HG03460 (cell line): ENCODE measurements around the gene LIN9.
"Not testable (repeated sequence)": the region's sequence is repeated elsewhere in the genome, so short reads cannot be mapped to it uniquely, and the experiment has no call there.

Source experiments
- ATAC-seq: cut with Tn5 transposase; IDR thresholded peaks from one replicate; pipeline ENCODE4 v1.9.1; 2021; ENCODE audit not compliant: unreplicated experiment

The LIN9 gene

DNA sequence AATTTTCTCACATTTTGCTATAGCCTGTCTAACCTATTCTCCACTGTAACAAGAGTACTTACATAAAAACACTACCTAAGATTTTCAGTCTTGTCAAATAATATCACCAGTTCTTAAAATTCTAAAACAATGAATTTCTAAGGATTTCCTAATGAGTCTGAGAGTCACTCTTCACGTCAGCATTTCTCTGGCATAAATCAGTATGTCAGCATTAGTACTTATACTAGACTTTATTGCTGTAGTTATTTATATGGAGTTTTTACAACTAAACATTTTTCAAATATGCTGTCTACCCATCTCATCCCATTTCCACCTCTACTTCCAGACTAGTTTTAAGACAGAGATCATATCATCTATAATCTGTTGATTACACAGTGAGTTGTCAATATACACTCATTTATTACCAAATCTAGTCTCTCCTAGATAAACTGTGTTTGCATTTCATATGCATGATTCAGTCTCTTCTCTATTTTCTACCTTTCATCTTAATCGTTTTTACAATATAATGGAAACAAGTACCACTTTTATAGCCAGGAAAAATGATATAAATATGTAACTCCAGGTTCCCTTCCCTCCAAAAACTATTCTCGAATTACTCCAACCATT lies 32.8 kb downstream of the LIN9 start:
- no peak for ATAC-seq

- ATAC-seq = no peak
Observed at GRCh38 chr1:226274138-226274537, 34.8 kb downstream of the LIN9 start.

DNA sequence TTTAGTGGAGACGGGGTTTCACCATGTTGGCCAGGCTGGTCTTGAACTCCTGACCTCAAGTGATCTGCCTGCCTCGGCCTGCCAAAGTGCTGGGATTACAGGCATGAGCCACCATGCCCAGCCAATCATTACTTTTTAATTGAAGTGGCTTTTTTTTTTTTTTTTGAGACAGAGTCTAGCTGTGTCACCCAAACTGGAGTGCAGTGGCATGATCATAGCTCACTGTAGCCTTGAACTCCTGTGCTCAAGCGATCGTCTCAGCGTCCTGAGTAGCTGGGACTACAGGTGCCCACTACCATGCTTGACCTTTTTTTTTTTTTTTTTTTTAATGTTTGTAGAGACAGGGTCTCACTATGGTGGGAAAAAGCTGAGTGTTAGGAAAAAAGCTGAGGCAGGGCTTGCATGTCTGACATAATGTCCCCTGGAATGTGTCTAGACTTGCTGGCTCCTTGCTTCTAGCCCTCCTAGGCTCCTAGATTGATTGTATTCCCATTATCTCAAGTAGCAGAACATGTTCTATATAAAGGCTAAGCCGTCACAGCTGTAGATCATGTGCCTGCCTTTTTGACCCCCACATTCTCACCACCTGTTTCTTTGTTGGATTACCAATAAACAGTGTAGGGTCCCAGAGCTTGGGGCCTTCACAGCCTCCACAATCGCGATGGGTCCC lies 36.6 kb downstream of the LIN9 start:
- not testable (repeated sequence) for ATAC-seq

DNA sequence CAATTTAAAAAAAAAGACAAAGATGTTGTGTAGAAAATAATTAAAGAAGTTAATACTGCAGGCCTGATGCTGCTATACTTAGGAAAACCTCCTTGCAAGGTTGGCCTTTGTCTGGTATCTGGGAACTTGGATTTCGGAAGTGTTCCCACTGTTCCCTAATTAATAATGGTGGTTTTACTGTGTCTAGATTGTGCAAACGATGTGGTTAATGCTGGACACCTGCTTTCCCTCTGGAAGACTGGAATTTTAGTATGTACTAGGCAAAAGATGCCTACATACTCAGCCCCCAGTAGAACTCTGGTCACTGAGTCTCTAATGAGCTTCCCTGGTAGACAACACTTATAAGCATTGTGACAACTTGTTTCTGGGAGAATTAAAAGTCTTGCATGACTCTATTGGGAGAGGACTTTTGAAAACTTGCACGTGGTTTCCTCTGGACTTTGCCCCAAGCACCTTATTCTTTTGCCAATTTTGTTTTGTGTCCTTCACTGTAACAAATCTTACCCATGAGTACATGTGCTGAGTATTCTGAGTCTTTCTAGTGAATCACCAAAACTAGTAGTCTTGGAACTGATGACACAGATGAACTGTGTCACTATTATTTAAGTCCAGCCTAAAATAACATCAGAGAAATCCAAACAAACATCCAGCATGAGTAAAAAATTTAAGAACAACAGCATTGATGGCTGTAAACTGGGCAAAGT lies 40.4 kb downstream of the LIN9 start:
- ATAC-seq = no peak

- no peak for ATAC-seq
Observed at GRCh38 chr1:226261818-226262217, 47.1 kb downstream of the LIN9 start.

DNA sequence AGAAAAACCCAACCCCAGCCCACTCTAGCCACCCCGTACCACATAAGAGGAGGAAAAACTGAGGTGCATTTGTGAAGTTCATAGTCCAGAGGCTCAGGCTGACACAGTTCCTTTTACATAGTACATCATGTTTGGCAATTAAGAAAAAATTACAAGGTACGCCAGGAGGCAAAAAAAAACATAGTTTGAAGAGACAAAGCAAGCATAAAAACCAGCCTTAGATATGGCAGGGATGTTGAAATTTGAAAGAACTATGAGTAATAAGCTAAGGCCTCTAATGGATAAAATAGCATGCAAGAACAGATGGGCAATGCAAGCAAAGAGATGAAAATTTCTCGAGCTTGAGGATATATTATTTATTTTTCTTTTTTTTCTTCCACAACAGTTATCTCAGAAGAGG lies 53.6 kb downstream of the LIN9 start:
- no peak for ATAC-seq

- no peak for ATAC-seq
Observed at GRCh38 chr1:226253933-226254332, 55.0 kb downstream of the LIN9 start.

DNA sequence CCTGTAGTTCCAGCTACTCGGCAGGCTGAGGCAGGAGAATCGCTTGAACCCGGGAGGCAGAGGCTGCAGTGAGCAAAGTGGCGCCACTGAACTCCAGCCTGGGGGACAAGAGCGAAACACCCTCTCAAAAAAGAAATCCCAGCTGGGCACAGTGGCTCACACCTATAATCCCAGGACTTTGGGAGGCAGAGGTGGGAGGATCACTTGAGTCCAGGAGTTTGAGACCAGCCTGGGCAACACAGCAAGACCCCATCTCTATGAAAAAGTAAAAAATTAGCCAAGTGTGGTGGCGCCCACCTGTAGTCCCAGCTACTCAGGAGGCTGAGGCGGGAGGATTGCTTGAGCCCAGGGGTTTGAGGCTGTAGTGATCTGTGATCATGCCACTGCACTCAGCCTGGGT lies 56.1 kb downstream of the LIN9 start:
- ATAC-seq = not testable (repeated sequence)

GRCh38 chr1:226250511-226250910 lies 58.5 kb downstream of the LIN9 start:
- ATAC-seq = no peak

GRCh38 chr1:226248796-226249195 lies 60.2 kb downstream of the LIN9 start:
- ATAC-seq = no peak

DNA sequence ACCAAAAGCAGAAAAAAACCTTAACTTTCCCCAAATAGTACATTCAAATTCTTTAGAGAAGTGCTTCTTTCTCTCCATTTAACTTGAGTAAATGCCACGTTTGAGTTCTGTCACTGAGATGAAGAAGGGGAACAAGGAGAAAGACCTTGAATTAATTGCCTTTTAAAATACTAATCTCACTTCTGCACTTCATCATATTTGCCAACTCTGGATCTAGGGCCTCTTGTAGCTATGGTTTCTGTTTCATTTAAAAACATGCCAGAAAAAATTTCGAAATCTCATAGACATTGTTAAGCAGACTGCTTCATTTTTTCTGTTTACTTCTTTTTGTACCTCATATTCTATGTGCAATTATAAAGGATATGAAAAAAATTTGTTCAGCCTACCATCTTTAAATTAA lies 60.9 kb downstream of the LIN9 start:
- no peak for ATAC-seq

DNA sequence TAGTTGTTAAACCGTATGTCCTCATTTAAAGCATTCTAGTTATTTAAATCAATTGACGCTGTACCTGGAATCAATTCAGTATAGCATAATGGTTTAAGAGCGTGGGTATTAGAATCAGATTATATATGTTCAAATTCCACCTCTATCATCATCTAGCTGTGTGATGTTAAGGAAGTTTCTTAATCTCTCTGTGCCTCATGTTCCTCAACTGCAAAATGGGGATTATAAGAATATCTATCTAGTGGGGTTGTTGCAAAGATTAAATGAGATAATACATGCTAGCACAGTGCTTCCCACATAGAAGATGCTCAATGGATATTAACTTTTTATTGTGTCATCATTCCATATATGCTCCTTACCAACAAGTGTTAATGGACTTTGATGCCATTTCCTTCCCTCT lies 69.5 kb downstream of the LIN9 start:
- ATAC-seq = no peak

DNA sequence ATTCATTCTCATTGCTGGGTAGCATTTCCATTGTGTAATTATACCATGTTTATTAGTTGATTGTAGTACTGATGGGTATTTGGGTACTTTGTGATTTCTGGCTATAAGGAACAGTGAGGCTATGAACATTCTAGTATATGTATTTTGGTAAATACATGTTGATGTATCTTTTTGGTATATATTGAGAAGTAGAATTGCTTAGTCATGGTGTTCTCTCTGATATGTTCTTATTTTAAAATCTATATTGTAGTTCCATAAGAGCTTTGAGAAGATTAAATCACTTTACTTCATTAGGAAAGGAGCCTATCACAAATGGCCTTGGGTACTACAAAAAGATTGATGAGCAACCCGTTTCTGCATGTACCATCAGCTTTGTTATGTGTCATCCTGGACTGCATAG lies 72.1 kb downstream of the LIN9 start:
- no peak for ATAC-seq

- ATAC-seq = no peak
Observed at GRCh38 chr1:226233806-226234205, 75.2 kb downstream of the LIN9 start.

DNA sequence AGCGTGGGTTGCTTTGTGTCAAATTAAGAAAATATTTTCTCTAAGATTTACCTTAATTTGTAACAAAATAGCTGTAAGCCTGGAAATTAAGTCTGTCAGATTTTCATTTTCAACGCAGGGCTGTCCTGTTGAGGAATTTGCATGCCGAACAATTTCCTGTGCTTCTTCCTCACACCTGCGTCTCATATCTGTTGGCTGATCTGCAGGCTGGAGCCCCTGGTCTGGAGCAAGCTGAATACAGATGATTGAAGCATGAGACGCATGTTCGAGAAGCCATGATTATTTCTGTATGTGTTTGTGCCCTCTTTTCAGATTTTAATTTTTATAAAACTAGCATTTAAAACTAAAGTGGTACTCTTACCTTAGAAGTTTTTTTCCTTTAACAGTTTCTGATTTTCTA lies 75.7 kb downstream of the LIN9 start:
- peak; percentile 68 for ATAC-seq

DNA sequence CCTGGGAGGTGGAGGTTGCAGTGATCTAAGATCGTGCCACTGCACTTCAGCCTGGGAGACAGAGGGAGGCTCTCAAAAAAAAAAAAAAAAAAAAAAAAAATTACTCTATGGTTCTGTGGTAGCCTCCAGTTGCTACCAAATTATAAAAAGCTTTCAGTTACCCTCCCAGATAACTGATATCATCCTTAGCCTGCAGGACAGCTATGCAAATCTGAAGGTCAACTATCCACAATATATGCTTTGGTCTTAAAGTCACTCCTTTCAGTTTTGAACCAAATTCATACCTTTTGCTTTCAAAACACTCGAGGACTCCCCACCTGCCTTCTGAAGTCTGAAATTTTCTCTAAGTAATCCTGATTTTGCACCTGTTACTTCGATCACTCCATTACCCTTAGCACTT lies 82.4 kb downstream of the LIN9 start:
- ATAC-seq = no peak

- peak; percentile 74 for ATAC-seq
Observed at GRCh38 chr1:226223786-226224244, 85.1 kb downstream of the LIN9 start.

GRCh38 chr1:226223157-226223785 lies 85.7 kb downstream of the LIN9 start, which contains the start of gene MIXL1:
TSS of gene MIXL1 (plus strand) at chr1:226223664. CDS start at chr1:226223682, 18 bp downstream.
- ATAC-seq = peak; percentile 34

DNA sequence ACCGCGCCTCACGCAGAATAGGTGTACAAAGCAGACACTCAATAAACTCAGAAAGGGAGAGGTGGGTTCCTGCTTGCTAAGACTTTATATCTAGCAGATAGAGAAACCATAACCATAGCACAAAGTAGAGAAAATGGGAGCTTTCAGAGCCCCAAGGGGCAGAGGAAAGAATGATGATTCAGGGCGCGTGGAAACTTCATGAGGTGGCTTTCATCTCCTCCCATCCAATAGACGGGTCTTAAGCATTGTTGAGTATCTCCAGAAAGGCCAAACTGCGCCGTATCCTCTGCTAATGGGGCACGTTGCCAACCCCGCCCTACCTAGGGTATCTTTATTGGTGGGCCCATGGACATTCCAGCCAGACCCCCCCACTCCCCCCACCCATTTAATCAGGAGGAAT lies 86.3 kb downstream of the LIN9 start:
- ATAC-seq = no peak

DNA sequence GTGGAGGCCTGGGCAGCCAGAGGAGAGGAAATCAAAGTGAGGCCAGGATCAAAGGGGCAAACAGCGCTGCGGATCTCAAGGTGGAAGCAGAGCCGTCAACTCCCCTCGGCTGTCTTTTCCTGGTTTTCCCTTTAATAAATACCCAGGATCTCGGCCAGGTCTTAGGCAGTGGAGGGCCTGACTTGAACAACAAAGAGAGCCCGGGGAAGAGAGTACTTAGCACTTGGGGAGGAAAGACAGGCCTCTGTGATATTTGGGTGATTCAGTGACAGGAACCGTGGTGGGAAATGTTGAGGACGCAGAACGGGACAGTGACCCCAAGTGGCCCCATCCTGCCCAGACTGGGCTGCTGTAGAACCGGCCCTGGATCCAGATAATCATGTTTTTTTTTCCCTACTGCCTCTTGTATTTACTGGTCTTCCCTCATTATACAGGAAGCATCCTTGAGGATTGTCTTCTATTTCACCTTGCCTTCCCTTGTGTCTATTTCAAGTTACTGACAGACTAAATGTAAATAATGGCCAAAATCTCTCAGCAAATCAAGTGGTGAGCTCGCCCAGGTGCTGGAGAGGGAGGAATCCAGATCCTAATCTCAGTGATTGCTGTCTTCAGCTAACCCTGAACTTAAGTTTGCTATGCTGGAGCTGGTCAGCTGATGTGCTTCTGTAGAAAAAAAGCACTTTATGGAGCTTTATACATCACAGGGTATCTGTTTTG lies 88.3 kb downstream of the LIN9 start:
- ATAC-seq = no peak

- ATAC-seq = no peak
Observed at GRCh38 chr1:226217273-226217672, 91.7 kb downstream of the LIN9 start.
